Right lobe of liver (tissue), 4 donors: ENCODE results near the gene LPXN.

Experiments used
- CTCF ChIP-seq, 4 donors: fragments of 200-600 bp in 3 of 4; fragments of 450-650 bp in 1 of 4; IDR thresholded peaks; one replicate each; pipeline versions ENCODE4 v1.5.1 to v1.8.0; 2016 to 2022; ENCODE audit warnings: antibody characterized with exemption in 4 of 4, mild to moderate bottlenecking in 2 of 4
- POLR2A ChIP-seq: fragments of 450-650 bp; IDR thresholded peaks from one replicate; pipeline ENCODE4 v1.6.1; 2017; ENCODE audit warnings: antibody characterized with exemption, mild to moderate bottlenecking
- donor health status: DM: no; HTN: no; CAD: no.
- donor health status: DM: no; HTN: no; CAD: no.
- donor health status: DM: no; HTN: yes; CAD: no.

GRCh38 chr11:58615559-58615958 lies 39.9 kb upstream of the LPXN start:
- no peak for TF ChIP-seq CTCF (IDR thresholded peaks at IDR 0.05)
- no peak for TF ChIP-seq POLR2A
